HG03565 (cell line): ENCODE measurements around the gene FTCD.
"Not testable (repeated sequence)": the region's sequence is repeated elsewhere in the genome, so short reads cannot be mapped to it uniquely, and the experiment has no call there.

ENCODE experiments used
- ATAC-seq: cut with Tn5 transposase; IDR thresholded peaks from one replicate; pipeline ENCODE4 v1.9.1; 2021; ENCODE audit warnings: mild to moderate bottlenecking, moderate library complexity; ENCODE audit not compliant: unreplicated experiment

The FTCD gene

GRCh38 chr21:46188226-46189212 is 33.1 kb upstream of the FTCD start:
- ATAC-seq = no peak

- no peak for ATAC-seq
These were observed 32.4 kb upstream of the FTCD start for GRCh38 chr21:46187814-46188213.

- ATAC-seq = no peak
These were observed 31.9 kb upstream of the FTCD start for GRCh38 chr21:46187261-46187660.

- ATAC-seq = no peak
These were observed 30.3 kb upstream of the FTCD start for GRCh38 chr21:46185716-46186115.

GRCh38 chr21:46184625-46185555 is 29.5 kb upstream of the FTCD start:
- ATAC-seq = no peak

- no peak for ATAC-seq
These were observed 28.7 kb upstream of the FTCD start, which contains the start of gene SPATC1L for GRCh38 chr21:46183910-46184624. SPATC1L (minus strand) TSS chr21:46184459; CDS start chr21:46182816, 1,643 bp downstream.

GRCh38 chr21:46183337-46183909 is 28.0 kb upstream of the FTCD start:
- not testable (repeated sequence) for ATAC-seq

GRCh38 chr21:46182548-46183336 is 27.4 kb upstream of the FTCD start:
- ATAC-seq = no peak

- no peak for ATAC-seq
These were observed 26.7 kb upstream of the FTCD start for GRCh38 chr21:46181953-46182547.

GRCh38 chr21:46181436-46181835 is 26.1 kb upstream of the FTCD start:
- ATAC-seq = no peak

GRCh38 chr21:46180778-46181391 is 25.5 kb upstream of the FTCD start:
- ATAC-seq = no peak

GRCh38 chr21:46180079-46180722 is 24.8 kb upstream of the FTCD start:
- ATAC-seq = no peak

- ATAC-seq = no peak
These were observed 24.3 kb upstream of the FTCD start for GRCh38 chr21:46179708-46180078.

- no peak for ATAC-seq
These were observed 23.6 kb upstream of the FTCD start for GRCh38 chr21:46178961-46179360.

- not testable (repeated sequence) for ATAC-seq
These were observed 21.2 kb upstream of the FTCD start for GRCh38 chr21:46176443-46177129.

- ATAC-seq = no peak
These were observed 18.2 kb upstream of the FTCD start for GRCh38 chr21:46173573-46173972.

- ATAC-seq = no peak
These were observed 17.6 kb upstream of the FTCD start for GRCh38 chr21:46172863-46173528.
